WERI-Rb-1 (cell line): ENCODE measurements around the gene TARM1.

ENCODE experiments used
- DNase-seq: peaks from one replicate; pipeline ENCODE4 v3.0.0-alpha.2; 2020
- H3K27ac ChIP-seq: fragments of 250-450 bp; sonication (Bioruptor Pico); 2 replicates; pipeline ENCODE4 v1.5.1; 2020; ENCODE audit warnings: mild to moderate bottlenecking, moderate library complexity
- H3K27me3 ChIP-seq: fragments of 250-450 bp; sonication (Bioruptor Pico); 2 replicates; pipeline ENCODE4 v1.5.1; 2021; ENCODE audit warnings: mild to moderate bottlenecking, low read depth, moderate library complexity; ENCODE audit not compliant: insufficient read depth, severe bottlenecking
- H3K36me3 ChIP-seq: fragments of 250-450 bp; sonication (Bioruptor Pico); 2 replicates; pipeline ENCODE4 v1.5.1; 2020; ENCODE audit warnings: mild to moderate bottlenecking, moderate library complexity
- H3K4me3 ChIP-seq: 2 replicates; pipeline ENCODE4 v1.5.1; 2011; ENCODE audit warnings: low read depth, mild to moderate bottlenecking, control low read depth, low read length
- H3K9me3 ChIP-seq: fragments of 250-450 bp; sonication (Bioruptor Pico); 2 replicates; pipeline ENCODE4 v1.5.1; 2021; ENCODE audit warnings: mild to moderate bottlenecking, moderate library complexity; ENCODE audit not compliant: severe bottlenecking
- TF ChIP-seq, protein P1 (sequence below): IDR thresholded peaks from 2 replicates; pipeline ENCODE4 v1.5.1; 2011; ENCODE audit warnings: low read depth, mild to moderate bottlenecking, control low read depth, inconsistent platforms, low read length

TARM1 gene

DNA sequence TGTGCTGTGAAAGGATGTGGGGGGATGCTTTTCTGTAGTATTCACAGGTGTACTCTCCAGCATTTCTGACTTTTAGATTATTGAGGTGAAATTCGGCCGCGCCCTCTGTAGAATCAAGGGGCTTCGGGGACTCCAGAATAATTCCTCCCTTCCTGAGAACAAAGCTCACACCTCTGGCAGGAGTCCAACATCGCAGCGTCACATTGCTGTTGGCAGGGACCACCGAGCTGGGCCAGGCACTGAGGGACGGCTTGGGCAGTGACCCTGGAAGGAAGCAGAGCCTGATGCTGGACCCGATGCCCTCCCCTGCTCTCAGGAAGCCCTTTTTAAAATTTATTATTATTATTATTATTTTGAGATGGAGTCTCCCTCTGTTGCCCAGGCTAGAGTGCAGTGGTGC lies 6.3 kb downstream of the TARM1 start:
- no peak overlapping the region for H3K27ac ChIP-seq
- TF ChIP-seq, protein P1, sequence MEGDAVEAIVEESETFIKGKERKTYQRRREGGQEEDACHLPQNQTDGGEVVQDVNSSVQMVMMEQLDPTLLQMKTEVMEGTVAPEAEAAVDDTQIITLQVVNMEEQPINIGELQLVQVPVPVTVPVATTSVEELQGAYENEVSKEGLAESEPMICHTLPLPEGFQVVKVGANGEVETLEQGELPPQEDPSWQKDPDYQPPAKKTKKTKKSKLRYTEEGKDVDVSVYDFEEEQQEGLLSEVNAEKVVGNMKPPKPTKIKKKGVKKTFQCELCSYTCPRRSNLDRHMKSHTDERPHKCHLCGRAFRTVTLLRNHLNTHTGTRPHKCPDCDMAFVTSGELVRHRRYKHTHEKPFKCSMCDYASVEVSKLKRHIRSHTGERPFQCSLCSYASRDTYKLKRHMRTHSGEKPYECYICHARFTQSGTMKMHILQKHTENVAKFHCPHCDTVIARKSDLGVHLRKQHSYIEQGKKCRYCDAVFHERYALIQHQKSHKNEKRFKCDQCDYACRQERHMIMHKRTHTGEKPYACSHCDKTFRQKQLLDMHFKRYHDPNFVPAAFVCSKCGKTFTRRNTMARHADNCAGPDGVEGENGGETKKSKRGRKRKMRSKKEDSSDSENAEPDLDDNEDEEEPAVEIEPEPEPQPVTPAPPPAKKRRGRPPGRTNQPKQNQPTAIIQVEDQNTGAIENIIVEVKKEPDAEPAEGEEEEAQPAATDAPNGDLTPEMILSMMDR: no peak
- no peak for DNase-seq
- H3K4me3 ChIP-seq: no peak overlapping the region
- H3K9me3 ChIP-seq: peaks cover under 1% of the 10 kb centered on the region
- no peaks in the 10 kb centered on the region for H3K36me3 ChIP-seq
- peaks cover 74% of the 10 kb centered on the region for H3K27me3 ChIP-seq

DNA sequence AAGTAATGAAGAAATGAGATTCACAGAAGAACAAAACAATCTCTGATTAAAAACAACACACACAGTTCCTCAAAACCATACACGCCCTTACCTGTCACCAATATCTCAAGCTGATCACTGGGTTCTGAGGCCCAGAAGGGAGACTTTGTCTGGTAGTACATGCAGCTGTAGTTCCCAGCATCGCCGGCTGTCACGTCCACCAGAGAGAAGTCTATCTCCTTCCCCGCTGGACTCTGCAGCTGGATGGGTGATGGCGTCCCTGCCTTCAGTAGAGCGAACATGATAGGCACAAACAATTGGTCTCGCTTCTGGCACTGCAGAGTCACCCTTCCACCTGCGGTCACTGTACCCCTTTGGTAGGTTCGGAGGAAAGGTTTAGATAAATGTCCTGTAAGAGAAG lies 7.3 kb downstream of the TARM1 start:
- Histone ChIP-seq H3K9me3 (peaks cover 6% of the 10 kb centered on the region), H3K27ac (no peak overlapping the region), H3K36me3 (no peaks in the 10 kb centered on the region), H3K27me3 (peaks cover 75% of the 10 kb centered on the region), H3K4me3 (no peak overlapping the region)
- no peak for DNase-seq
- TF ChIP-seq, protein P1: no peak

DNA sequence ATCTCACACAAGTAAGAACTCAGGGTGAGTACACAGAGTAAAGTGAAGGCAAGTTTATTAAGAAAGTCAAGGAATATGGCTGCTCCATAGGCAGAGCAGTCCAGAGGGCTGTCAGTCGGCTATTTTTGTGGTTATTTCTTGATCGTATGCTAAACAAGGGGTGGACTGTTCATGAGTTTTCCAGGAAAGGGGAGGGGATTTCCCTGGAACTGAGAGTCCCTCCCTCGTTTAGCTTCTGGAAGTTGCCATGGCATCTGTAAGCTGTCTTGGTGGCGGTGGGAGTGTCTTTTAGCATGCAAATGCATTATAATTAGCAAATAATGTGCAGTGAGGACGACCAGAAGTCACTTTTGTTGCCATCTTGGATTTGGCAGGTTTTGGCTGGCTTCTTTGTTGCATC lies 11.7 kb downstream of the TARM1 start:
- H3K9me3 ChIP-seq: peaks cover 6% of the 10 kb centered on the region
- peaks cover 90% of the 10 kb centered on the region for H3K27me3 ChIP-seq
- no peaks in the 10 kb centered on the region for H3K36me3 ChIP-seq
- no peak overlapping the region for H3K27ac ChIP-seq
- no peak overlapping the region for H3K4me3 ChIP-seq
- TF ChIP-seq, protein P1: no peak
- no peak for DNase-seq

DNA sequence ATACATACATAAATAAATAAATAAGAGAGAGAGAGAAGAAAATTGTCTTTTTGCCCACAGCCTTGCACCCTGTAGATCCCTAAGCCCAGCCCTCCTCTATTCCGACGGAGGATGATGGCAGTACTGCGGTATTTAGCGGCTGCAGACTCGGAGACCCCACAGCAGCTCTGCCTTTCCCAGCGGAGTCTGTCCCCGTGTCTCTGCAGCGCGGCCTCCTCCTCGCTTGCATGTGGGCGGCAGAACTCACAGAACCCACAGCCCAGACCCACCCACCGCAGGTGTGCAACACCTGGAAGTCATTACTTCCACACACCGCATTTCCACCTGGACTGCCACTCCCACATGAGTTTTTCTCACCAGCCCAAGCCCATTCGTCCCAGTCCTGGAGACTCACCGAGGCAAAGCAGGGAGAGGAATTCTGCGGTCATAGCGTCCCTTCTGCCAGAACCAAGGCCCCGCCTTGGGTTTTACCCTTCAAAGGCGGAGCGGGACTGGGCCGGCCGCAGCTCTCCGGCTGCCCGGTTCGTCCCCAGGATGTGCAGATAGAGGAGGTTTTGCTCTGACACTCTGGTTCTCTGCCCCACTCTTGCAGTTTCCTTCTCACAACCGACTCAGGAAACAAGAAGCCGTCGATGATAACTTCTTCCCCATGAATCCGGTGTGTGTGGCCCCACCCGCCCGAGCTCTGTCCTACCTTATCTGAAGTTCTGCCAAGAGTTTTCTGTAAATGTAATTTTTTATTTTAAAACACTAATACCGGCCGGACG lies 17.6 kb downstream of the TARM1 start, which contains the start of gene VSTM1:
Gene VSTM1 (minus strand): TSS at position 548 of the 767 bp plus-strand sequence. CDS start 120 bp downstream, at position 428.
- H3K9me3 ChIP-seq: no peaks in the 10 kb centered on the region
- TF ChIP-seq, protein P1: no peak

DNA sequence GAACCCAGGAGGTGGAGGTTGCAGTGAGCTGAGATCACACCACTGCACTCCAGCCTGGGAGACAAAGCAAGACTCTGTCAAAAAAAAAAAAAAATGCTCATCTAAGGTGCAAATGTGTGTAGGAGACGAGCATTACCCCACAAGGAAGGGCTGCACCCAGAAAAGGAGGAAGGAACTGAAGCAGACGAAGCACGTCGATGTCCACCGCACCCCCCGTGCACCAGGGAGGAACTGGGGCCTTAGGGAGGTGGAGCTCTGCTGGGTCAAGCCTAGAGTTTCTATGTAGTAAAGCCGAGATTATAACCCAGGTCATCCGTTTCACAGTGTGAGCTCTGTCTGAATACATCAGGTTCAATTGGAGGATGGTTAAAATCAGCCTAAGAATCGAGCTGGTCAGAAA lies 18.5 kb downstream of the TARM1 start:
- Histone ChIP-seq H3K9me3 (no peaks in the 10 kb centered on the region), H3K27ac (no peak overlapping the region), H3K36me3 (no peaks in the 10 kb centered on the region), H3K27me3 (peaks cover 87% of the 10 kb centered on the region), H3K4me3 (no peak overlapping the region)
- no peak for DNase-seq
- TF ChIP-seq, protein P1: no peak

More for the DNA sequence above, 17.6 kb downstream of the TARM1 start, which contains the start of gene VSTM1:
- H3K27ac ChIP-seq: no peak within 1 kb of the TSS
- no peak within 1 kb of the TSS for H3K4me3 ChIP-seq
- no peaks in the 10 kb centered on the region for H3K36me3 ChIP-seq
- peaks cover 84% of the 10 kb centered on the region for H3K27me3 ChIP-seq
- no peak for DNase-seq
